Measurements from ENCODE around the gene CKMT1A. TPM values are rescaled to one million over a fixed set of nuclear protein-coding genes. Genes with fewer than 3 reads are reported as not detected.
"Not testable (repeated sequence)": the region's sequence is repeated elsewhere in the genome, so short reads cannot be mapped to it uniquely, and the experiment has no call there.

The CKMT1A gene
- total RNA-seq, 1 experiment from 2014 or later = 37.4 TPM

- TF ChIP-seq MXD4 (CRISPR knock-in tag; IDR thresholded peaks at IDR 0.05; ENCODE audit: borderline replicate concordance) = no peak
- TF ChIP-seq TCF7 (CRISPR knock-in tag; IDR thresholded peaks at IDR 0.05; ENCODE audit: low read depth) = no peak
- TF ChIP-seq, protein P1, sequence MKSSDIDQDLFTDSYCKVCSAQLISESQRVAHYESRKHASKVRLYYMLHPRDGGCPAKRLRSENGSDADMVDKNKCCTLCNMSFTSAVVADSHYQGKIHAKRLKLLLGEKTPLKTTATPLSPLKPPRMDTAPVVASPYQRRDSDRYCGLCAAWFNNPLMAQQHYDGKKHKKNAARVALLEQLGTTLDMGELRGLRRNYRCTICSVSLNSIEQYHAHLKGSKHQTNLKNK (CRISPR knock-in tag; IDR thresholded peaks at IDR 0.05) = no peak
Measured at GRCh38 chr15:43723151-43723550, 29.5 kb downstream of the CKMT1A start (continued).

GRCh38 chr15:43726306-43726705, 32.6 kb downstream of the CKMT1A start:
- H3K27me3 Mint-ChIP-seq (ENCODE audit: low read depth); H3K4me1 Mint-ChIP-seq; DNase-seq (ENCODE audit: low spot score); H3K9me3 Mint-ChIP-seq; H3K36me3 Mint-ChIP-seq; CTCF ChIA-PET; ATAC-seq; H3K4me3 Mint-ChIP-seq; H3K27ac Mint-ChIP-seq; POLR2A ChIA-PET: not testable (repeated sequence)

GRCh38 chr15:43728053-43728725, 34.5 kb downstream of the CKMT1A start:
- H3K4me3 Mint-ChIP-seq; ATAC-seq; H3K36me3 Mint-ChIP-seq; H3K27ac Mint-ChIP-seq; POLR2A ChIA-PET; CTCF ChIA-PET; DNase-seq (ENCODE audit: low spot score); H3K4me1 Mint-ChIP-seq: not testable (repeated sequence)
- Mint-ChIP-seq H3K27me3 (ENCODE audit: low read depth) (peaks cover 16% of the 10 kb centered on the region), H3K9me3 (peaks cover 11% of the 10 kb centered on the region)

GRCh38 chr15:43735416-43735815, 41.8 kb downstream of the CKMT1A start:
- no peak for TF ChIP-seq CTCF (IDR thresholded peaks at IDR 0.05)
- TF ChIP-seq FOXP1 (CRISPR knock-in tag; IDR thresholded peaks at IDR 0.05; ENCODE audit: borderline replicate concordance) = no peak
- no peak for TF ChIP-seq TEAD4 (CRISPR knock-in tag; IDR thresholded peaks at IDR 0.05)
- ChIA-PET CTCF (no interaction called here), POLR2A (no interaction called here)
- Mint-ChIP-seq H3K4me3 (no peak overlapping the region), H3K27me3 (ENCODE audit: low read depth) (peaks cover 11% of the 10 kb centered on the region), H3K27ac (no peak overlapping the region), H3K4me1 (no peaks in the 10 kb centered on the region), H3K36me3 (no peaks in the 10 kb centered on the region), H3K9me3 (peaks cover 11% of the 10 kb centered on the region)
- DNase-seq (ENCODE audit: low spot score) (no peak), ATAC-seq (no peak)

DNA sequence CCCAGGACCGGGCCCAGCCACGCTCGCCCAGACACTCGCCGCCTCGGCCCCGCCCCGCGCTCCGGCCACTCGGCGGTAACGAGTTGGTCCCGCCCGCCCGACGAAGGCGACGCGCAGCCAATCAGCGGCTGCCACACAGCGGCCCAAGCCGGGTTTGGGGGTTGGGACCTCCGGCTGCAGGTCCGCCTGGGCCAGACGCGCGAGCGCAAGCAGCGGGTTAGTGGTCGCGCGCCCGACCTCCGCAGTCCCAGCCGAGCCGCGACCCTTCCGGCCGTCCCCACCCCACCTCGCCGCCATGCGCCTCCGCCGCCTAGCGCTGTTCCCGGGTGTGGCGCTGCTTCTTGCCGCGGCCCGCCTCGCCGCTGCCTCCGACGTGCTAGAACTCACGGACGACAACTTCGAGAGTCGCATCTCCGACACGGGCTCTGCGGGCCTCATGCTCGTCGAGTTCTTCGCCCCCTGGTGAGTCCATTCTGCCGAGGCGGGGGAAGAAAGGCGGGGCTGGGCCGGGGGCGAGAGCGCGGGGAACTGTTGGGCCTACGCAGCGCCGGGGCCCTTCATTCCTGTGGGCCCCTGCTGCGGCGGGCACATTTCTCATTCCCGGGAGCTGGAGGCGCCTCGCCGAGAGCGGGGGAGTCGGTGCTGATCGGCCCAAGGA, 52.7 kb downstream of the CKMT1A start, which contains the start of gene PDIA3:
Gene PDIA3 (plus strand): TSS at position 194 of the 658 bp plus-strand sequence. CDS start 102 bp downstream, at position 296.
- not testable (repeated sequence) for H3K9me3 Mint-ChIP-seq; H3K27me3 Mint-ChIP-seq (ENCODE audit: low read depth)
- ATAC-seq = peak; percentile 94
- Mint-ChIP-seq H3K36me3 (peaks cover 13% of the 10 kb centered on the region), H3K27ac (peak within 1 kb of the TSS; percentile 99), H3K4me3 (peak within 1 kb of the TSS; percentile 96), H3K4me1 (peaks cover 33% of the 10 kb centered on the region)
- POLR2A ChIA-PET = interaction anchor here (1.3 kb wide), 1 partner anchor 9 kb away, joined by 4 read pairs; no protein-coding TSS in a partner anchor
- peak; percentile 97 for DNase-seq (ENCODE audit: low spot score)
- CTCF ChIA-PET = interaction anchor here (1.2 kb wide), 1 partner anchor 235 kb away, joined by 3 read pairs; no protein-coding TSS in a partner anchor
- TF ChIP-seq FOXK1 (CRISPR knock-in tag; IDR thresholded peaks at IDR 0.05) = peak; percentile 87
- TF ChIP-seq ZNF232 (CRISPR knock-in tag; IDR thresholded peaks at IDR 0.05) = peak; percentile 86; the same call in 1 of the 2 replicates
- TF ChIP-seq, protein P2, sequence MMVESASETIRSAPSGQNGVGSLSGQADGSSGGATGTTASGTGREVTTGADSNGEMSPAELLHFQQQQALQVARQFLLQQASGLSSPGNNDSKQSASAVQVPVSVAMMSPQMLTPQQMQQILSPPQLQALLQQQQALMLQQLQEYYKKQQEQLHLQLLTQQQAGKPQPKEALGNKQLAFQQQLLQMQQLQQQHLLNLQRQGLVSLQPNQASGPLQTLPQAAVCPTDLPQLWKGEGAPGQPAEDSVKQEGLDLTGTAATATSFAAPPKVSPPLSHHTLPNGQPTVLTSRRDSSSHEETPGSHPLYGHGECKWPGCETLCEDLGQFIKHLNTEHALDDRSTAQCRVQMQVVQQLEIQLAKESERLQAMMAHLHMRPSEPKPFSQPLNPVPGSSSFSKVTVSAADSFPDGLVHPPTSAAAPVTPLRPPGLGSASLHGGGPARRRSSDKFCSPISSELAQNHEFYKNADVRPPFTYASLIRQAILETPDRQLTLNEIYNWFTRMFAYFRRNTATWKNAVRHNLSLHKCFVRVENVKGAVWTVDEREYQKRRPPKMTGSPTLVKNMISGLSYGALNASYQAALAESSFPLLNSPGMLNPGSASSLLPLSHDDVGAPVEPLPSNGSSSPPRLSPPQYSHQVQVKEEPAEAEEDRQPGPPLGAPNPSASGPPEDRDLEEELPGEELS (CRISPR knock-in tag; IDR thresholded peaks at IDR 0.05) = peak; percentile 81
- TF ChIP-seq FOXP1 (CRISPR knock-in tag; IDR thresholded peaks at IDR 0.05; ENCODE audit: borderline replicate concordance) = peak; percentile 88
- TF ChIP-seq, protein P3, sequence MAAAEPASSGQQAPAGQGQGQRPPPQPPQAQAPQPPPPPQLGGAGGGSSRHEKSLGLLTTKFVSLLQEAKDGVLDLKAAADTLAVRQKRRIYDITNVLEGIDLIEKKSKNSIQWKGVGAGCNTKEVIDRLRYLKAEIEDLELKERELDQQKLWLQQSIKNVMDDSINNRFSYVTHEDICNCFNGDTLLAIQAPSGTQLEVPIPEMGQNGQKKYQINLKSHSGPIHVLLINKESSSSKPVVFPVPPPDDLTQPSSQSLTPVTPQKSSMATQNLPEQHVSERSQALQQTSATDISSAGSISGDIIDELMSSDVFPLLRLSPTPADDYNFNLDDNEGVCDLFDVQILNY (CRISPR knock-in tag; IDR thresholded peaks at IDR 0.05) = peak; percentile 94
- TF ChIP-seq ZNF281 (CRISPR knock-in tag; IDR thresholded peaks at IDR 0.05) = peak; percentile 72; the same call in 1 of the 2 replicates
- TF ChIP-seq, protein P4, sequence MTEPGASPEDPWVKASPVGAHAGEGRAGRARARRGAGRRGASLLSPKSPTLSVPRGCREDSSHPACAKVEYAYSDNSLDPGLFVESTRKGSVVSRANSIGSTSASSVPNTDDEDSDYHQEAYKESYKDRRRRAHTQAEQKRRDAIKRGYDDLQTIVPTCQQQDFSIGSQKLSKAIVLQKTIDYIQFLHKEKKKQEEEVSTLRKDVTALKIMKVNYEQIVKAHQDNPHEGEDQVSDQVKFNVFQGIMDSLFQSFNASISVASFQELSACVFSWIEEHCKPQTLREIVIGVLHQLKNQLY (CRISPR knock-in tag; IDR thresholded peaks at IDR 0.05) = 0 out of 2 replicates have a peak, but pooled peaks have one; percentile 58
- TF ChIP-seq, protein P5, sequence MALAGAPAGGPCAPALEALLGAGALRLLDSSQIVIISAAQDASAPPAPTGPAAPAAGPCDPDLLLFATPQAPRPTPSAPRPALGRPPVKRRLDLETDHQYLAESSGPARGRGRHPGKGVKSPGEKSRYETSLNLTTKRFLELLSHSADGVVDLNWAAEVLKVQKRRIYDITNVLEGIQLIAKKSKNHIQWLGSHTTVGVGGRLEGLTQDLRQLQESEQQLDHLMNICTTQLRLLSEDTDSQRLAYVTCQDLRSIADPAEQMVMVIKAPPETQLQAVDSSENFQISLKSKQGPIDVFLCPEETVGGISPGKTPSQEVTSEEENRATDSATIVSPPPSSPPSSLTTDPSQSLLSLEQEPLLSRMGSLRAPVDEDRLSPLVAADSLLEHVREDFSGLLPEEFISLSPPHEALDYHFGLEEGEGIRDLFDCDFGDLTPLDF (CRISPR knock-in tag; IDR thresholded peaks at IDR 0.05) = peak; percentile 85; the same call in 1 of the 2 replicates

Measured in WTC11 (cell line).